Measurements from ENCODE around the gene ZP2.

ZP2 gene

GRCh38 chr16:21239646-21240045 lies 28.3 kb upstream of the ZP2 start:
- TF ChIP-seq CTCF (IDR thresholded peaks at IDR 0.05): no peak

- no peak for TF ChIP-seq CTCF (IDR thresholded peaks at IDR 0.05)
These were observed 25.5 kb upstream of the ZP2 start for GRCh38 chr16:21236831-21237230.

GRCh38 chr16:21235199-21235585 lies 23.8 kb upstream of the ZP2 start:
- TF ChIP-seq CTCF (IDR thresholded peaks at IDR 0.05): no peak

GRCh38 chr16:21233521-21234150 lies 22.3 kb upstream of the ZP2 start, which contains the start of gene ANKS4B:
Gene ANKS4B (plus strand): TSS chr16:21233699. CDS start chr16:21233738, 39 bp downstream.
- no peak for TF ChIP-seq CTCF (IDR thresholded peaks at IDR 0.05)

GRCh38 chr16:21233045-21233520 lies 21.7 kb upstream of the ZP2 start:
- TF ChIP-seq CTCF (IDR thresholded peaks at IDR 0.05): no peak

- TF ChIP-seq CTCF (IDR thresholded peaks at IDR 0.05): no peak
These were observed 17.0 kb upstream of the ZP2 start for GRCh38 chr16:21228361-21228872.

- TF ChIP-seq CTCF (IDR thresholded peaks at IDR 0.05): no peak
These were observed 16.5 kb upstream of the ZP2 start for GRCh38 chr16:21227866-21228265.
